GM20000 (cell line): ENCODE results near the gene NTN5.

Experiments
- DNase-seq: peaks from one replicate; pipeline ENCODE4 v3.0.0; 2012; ENCODE audit warnings: low spot score
- TF ChIP-seq, protein P1 (sequence below): IDR thresholded peaks from 2 replicates; pipeline ENCODE4 v1.5.1; 2012; ENCODE audit warnings: mild to moderate bottlenecking, control low read depth; ENCODE audit errors: extremely low read depth, missing control alignments

NTN5 gene

DNA sequence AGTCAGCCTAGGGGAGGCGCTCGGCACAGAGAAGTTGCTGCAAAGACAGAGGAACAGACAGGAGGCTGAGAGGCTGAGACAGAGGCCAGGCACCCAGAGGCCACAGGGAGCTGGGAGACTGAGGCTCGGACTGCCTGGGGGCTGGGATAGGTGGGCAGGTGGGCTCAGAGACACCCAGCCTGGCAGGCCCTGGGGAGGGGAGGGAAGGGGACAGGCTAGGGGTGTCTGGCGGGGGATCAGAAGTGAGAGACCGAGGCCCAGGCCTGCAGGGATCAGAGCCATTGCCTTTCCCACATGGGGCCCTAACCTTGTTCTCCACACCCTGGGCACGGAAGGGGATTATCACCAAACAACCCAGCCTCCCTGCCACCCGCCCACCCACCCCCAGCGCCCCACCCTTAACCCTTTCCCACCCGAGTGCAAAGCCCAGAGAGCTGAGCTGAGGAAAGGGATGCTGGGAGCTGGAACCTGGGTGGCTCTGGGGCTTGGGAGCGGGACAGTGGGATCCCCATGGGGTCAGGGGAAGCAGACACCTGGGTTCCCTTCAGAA, 1.3 kb downstream of the NTN5 start:
- TF ChIP-seq, protein P1, sequence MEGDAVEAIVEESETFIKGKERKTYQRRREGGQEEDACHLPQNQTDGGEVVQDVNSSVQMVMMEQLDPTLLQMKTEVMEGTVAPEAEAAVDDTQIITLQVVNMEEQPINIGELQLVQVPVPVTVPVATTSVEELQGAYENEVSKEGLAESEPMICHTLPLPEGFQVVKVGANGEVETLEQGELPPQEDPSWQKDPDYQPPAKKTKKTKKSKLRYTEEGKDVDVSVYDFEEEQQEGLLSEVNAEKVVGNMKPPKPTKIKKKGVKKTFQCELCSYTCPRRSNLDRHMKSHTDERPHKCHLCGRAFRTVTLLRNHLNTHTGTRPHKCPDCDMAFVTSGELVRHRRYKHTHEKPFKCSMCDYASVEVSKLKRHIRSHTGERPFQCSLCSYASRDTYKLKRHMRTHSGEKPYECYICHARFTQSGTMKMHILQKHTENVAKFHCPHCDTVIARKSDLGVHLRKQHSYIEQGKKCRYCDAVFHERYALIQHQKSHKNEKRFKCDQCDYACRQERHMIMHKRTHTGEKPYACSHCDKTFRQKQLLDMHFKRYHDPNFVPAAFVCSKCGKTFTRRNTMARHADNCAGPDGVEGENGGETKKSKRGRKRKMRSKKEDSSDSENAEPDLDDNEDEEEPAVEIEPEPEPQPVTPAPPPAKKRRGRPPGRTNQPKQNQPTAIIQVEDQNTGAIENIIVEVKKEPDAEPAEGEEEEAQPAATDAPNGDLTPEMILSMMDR = no peak
- DNase-seq = no peak

DNA sequence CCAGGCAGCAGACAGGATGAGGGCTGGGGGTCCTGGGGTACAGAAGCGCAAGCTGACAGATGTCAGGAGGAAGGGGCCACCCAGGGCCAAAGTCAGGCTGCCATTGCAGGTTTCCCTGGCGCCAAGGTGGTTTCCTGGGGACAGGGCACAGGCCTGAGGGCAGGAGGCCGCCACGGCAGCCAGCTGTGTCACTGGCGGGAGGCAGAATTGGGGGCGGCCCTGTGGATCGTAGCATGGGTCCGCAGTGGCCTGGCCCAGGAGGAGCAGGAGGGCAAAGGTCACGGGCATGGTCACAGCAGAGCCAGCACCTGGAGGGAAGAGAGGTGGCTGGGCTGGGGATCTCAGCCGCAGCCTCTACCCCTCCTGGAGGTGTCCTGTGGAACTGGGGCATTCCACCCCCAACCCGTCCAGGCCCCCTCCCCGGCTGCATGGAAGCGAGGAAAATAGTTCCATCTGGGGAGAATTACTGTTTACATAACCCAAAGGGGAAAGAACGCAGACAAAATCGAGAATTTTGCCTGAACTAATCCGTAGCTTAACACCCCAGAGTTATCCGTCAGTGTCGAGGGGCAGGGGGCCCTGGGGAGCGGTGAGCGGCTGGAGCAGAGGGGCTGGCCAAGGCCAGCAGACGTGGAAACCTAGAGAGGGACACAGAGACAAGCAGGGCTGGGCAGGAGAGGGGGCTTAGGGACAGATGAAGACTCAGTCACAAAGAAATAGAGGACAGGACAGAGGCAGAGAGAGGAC, 1.9 kb downstream of the NTN5 start:
- no peak for DNase-seq
- TF ChIP-seq, protein P1 = no peak

DNA sequence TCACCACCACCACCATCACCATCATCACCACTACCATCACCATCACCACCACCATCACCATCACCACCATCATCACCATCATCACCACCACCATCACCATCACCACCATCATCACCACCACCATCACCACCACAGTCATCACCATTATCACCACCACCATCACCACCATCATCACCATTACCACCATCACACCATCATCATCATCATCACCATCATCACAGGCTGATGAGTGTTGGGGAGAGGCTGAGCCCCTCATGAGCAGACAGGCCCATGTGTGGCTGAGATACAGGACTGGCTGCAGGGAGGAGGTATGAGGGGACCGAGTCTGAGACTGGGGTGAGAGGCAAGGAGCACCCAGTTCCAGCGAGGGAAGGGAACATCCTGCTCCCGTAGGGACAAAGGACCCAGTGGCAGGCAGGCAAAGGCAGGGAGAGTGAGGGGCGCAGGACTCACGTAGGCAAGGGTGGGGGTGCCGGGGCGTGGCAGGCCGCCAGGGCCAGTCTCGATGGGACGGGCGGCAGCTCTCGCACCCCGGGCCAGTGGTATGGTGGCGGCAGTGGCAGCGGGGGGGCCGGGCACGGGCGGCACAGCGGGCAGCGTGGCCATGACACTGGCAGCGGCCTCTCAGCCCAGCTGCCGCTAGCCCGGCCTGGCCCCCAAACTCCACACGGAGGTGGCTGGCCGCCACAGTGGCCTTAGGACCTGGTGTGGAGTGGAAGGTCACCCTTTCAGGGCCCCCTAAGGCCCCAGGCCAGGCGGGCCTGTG, 2.7 kb downstream of the NTN5 start:
- TF ChIP-seq, protein P1 = no peak
- no peak for DNase-seq

DNA sequence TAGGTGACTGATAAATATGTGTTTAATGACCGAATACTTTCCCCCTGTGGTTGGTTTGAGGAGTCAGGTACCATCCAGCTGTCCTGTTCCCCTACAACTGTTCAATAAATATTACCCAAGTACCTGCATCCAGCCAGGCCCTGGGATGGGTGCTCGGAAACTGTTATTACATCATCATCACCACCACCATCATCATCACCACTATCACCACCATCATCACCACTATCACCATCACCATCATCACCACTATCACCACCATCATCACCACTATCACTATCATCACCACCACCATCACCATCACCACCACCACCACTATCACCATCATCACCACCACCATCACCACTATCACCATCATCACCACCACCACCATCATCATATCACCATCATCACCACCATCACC, 4.1 kb downstream of the NTN5 start:
- TF ChIP-seq, protein P1 = no peak
- no peak for DNase-seq

DNA sequence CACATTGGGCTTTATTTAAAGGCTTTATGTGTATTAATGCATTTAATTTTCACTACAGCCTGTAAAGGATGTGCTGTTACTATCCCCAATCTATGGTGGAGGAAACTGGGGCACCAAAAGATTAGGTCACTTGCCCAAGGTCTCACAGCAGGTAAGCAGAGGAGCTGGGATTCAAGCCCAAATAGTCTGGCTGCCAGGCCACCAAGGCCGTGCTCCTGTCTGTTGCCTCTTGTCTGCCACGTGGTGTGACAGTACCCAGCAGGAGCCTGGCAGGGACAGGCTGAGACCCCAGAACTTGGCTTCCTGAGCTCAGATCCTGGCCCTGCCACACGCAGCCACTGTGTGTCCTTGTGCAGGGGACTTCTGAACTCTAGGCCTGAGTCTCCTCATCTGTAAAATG, 4.5 kb downstream of the NTN5 start:
- no peak for DNase-seq
- TF ChIP-seq, protein P1 = no peak

DNA sequence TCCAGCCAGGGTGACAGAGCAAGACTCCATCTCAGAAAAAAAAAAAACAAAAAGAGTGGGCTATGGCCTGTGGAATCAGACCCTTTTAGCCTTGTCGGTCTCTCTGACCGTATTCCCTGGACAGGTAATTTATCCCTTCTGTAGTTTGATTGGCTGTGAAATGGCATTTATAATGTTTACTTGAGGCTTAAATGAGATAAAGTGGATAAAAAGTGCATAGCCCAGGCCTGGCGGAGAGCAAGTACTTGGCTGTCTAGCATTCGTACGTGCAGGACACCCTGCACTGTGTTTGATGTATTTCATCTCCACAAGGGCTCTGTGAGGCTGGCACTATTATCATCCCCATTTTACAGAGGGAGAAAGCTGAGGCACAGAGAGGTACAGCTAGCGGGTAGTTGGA, 7.0 kb downstream of the NTN5 start:
- DNase-seq = no peak
- TF ChIP-seq, protein P1 = no peak

DNA sequence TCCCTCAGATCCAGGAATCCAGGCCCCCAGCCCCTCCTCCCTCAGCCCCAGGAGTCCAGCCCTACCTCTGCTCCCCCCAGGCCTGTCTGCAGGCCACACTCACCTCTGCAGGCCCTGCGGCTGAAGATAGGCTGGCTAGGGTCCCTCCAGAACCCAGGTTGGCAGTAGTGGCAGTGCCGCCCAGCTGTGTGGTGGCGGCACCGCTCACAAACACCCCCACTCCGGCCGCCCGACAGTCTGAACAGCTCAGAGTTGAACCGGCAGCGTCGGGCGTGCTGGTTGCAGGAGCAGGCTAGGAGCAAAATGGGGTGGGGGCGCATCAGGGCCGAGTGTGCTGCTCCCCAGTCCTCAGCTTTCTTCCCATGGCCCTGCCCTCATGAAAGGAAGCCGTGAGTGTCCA, 8.3 kb downstream of the NTN5 start:
- no peak for DNase-seq
- TF ChIP-seq, protein P1 = no peak
